ENCODE measurements around the gene ZNRD2. TPM values are rescaled to one million over a fixed set of nuclear protein-coding genes. Genes with fewer than 3 reads are reported as not detected.

The ZNRD2 gene
- polyA plus RNA-seq, 3 donors: 48.5 to 65.1 (median 56.2) TPM

DNA sequence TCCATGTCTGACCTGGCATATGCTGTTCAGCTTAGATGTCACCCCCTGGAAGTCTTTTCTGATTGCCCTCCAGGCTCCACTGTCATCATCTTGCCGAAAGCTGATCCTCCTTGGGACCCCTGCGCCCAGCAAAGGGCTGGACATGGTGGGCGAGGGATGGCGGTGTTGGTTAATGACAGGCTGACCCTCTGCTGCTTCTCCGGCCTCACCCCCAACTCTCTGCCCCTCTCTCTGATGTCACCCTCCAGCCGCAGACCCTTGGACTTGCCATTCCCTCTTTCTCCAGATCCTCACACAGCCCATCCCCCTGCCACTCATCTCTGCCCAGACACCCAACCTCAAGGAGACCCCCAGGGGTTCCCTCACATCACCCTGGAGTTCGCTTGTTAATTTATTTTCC is 7.9 kb downstream of the ZNRD2 start:
- peaks cover 0 to 2% (median 0%) of the 10 kb centered on the region in 3 donors for H3K27me3 Mint-ChIP-seq (ENCODE audit: low read depth in 3 of 3)
- H3K4me3 ChIP-seq (replicated peaks in 1 of 3; ENCODE audit: low read depth in 2 of 3, low read length in 3 of 3): peak overlapping the region; percentile 48 to 100 (median 98)
- H3K79me2 ChIP-seq (ENCODE audit: insufficient read depth, low read length): peaks cover 93% of the 10 kb centered on the region
- no peaks in the 10 kb centered on the region for H3K9me3 ChIP-seq (replicated peaks in 1 of 2; ENCODE audit: control insufficient read depth in 1 of 2, insufficient read depth in 1 of 2, low read length in 2 of 2)
- no peak overlapping the region for H2AFZ ChIP-seq (ENCODE audit: insufficient read depth, low read depth, low read length, poor library complexity, severe bottlenecking)
- peaks cover 0 to 2% (median 0%) of the 10 kb centered on the region in 7 donors for H3K9me3 Mint-ChIP-seq
- peak overlapping the region; percentile 90 to 95 for H3K4me3 Mint-ChIP-seq
- peak overlapping the region; percentile 93 to 96 (median 94) for H3K27ac Mint-ChIP-seq
- peak overlapping the region; percentile 97 for H3K4me2 ChIP-seq (replicated peaks; ENCODE audit: extremely low read depth, low read length, poor library complexity, severe bottlenecking)
- TF ChIP-seq, protein P1, sequence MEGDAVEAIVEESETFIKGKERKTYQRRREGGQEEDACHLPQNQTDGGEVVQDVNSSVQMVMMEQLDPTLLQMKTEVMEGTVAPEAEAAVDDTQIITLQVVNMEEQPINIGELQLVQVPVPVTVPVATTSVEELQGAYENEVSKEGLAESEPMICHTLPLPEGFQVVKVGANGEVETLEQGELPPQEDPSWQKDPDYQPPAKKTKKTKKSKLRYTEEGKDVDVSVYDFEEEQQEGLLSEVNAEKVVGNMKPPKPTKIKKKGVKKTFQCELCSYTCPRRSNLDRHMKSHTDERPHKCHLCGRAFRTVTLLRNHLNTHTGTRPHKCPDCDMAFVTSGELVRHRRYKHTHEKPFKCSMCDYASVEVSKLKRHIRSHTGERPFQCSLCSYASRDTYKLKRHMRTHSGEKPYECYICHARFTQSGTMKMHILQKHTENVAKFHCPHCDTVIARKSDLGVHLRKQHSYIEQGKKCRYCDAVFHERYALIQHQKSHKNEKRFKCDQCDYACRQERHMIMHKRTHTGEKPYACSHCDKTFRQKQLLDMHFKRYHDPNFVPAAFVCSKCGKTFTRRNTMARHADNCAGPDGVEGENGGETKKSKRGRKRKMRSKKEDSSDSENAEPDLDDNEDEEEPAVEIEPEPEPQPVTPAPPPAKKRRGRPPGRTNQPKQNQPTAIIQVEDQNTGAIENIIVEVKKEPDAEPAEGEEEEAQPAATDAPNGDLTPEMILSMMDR (IDR thresholded peaks at IDR 0.05): no peak
- H3K27ac ChIP-seq (ENCODE audit: low read depth in 1 of 2, low read length in 2 of 2): peak overlapping the region; percentile 82 to 93
- 90% methylated on average over 6 of the region's 7 CpGs for WGBS (ENCODE audit: insufficient coverage)
- peaks cover 51 to 52% of the 10 kb centered on the region in 2 donors for H3K36me3 ChIP-seq (replicated peaks in 1 of 2; ENCODE audit: control insufficient read depth in 1 of 2, insufficient read depth in 2 of 2, low read length in 2 of 2)
- H3K27me3 ChIP-seq (ENCODE audit: control insufficient read depth in 2 of 2, insufficient read depth in 2 of 2, low read length in 2 of 2): no peaks in the 10 kb centered on the region
- H3K36me3 Mint-ChIP-seq: peaks cover 45 to 61% of the 10 kb centered on the region in 2 donors
- H3K4me1 Mint-ChIP-seq: peaks cover 52% of the 10 kb centered on the region
- H4K20me1 ChIP-seq (ENCODE audit: insufficient read depth, low read length): peaks cover 87% of the 10 kb centered on the region
- peak overlapping the region; percentile 80 for H3K9ac ChIP-seq (ENCODE audit: insufficient read depth, low read length, poor library complexity, severe bottlenecking)
- no peak for DNase-seq
- intact Hi-C loops (cut with micrococcal nuclease): loop anchor here (5.0 to 10.0 kb wide), 2 partner anchors 34 to 553 kb away; partner anchors contain the start of genes MAP3K11 (in 1 of the 2) and SNX15 (in 1 of the 2)
- peaks cover 45 to 63% of the 10 kb centered on the region in 2 donors for H3K4me1 ChIP-seq (ENCODE audit: control insufficient read depth in 1 of 2, insufficient read depth in 2 of 2, low read length in 2 of 2)

DNA sequence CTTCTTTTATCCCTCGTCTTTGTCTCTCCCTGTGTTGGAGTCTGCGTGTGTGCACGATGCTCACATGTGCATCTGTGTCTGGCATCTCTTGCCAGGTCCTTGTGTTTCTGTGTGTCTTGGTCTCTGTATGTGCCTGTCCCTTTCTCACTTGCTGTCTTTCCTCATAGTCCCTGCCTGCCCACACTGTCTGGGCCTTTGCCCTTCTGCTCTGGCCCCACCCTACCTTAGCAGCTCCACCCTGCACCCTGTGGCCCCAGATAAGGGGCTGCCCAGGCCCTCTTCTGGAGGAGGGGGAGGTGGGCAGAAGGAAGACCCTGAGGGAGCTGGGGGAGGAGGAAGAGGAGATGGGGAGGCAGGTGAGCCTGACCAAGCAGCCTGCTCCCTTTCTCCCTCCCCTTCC is 8.4 kb downstream of the ZNRD2 start:
- H3K9ac ChIP-seq (ENCODE audit: insufficient read depth, low read length, poor library complexity, severe bottlenecking): peak overlapping the region; percentile 80
- WGBS (ENCODE audit: insufficient coverage): no CpG with 5 or more reads among the region's 3 CpGs
- H3K27me3 Mint-ChIP-seq (ENCODE audit: low read depth in 3 of 3): peaks cover 0 to 2% (median 0%) of the 10 kb centered on the region in 3 donors
- TF ChIP-seq, protein P1 (IDR thresholded peaks at IDR 0.05): no peak
- H3K36me3 ChIP-seq (replicated peaks in 1 of 2; ENCODE audit: control insufficient read depth in 1 of 2, insufficient read depth in 2 of 2, low read length in 2 of 2): peaks cover 56 to 57% of the 10 kb centered on the region in 2 donors
- H3K27ac ChIP-seq (ENCODE audit: low read depth in 1 of 2, low read length in 2 of 2): peak overlapping the region; percentile 82 to 93
- peaks cover 87% of the 10 kb centered on the region for H4K20me1 ChIP-seq (ENCODE audit: insufficient read depth, low read length)
- no peak for DNase-seq
- H3K79me2 ChIP-seq (ENCODE audit: insufficient read depth, low read length): peaks cover 93% of the 10 kb centered on the region
- H3K4me1 Mint-ChIP-seq: peaks cover 50% of the 10 kb centered on the region
- peaks cover 0 to 2% (median 0%) of the 10 kb centered on the region in 7 donors for H3K9me3 Mint-ChIP-seq
- no peaks in the 10 kb centered on the region for H3K9me3 ChIP-seq (replicated peaks in 1 of 2; ENCODE audit: control insufficient read depth in 1 of 2, insufficient read depth in 1 of 2, low read length in 2 of 2)
- H3K4me3 ChIP-seq (replicated peaks in 1 of 3; ENCODE audit: low read depth in 2 of 3, low read length in 3 of 3): peak overlapping the region in 2 of 3 experiments; percentile 98 to 100
- H3K27me3 ChIP-seq (ENCODE audit: control insufficient read depth in 2 of 2, insufficient read depth in 2 of 2, low read length in 2 of 2): no peaks in the 10 kb centered on the region
- peaks cover 49 to 63% of the 10 kb centered on the region in 2 donors for H3K36me3 Mint-ChIP-seq
- H3K4me3 Mint-ChIP-seq: peak overlapping the region; percentile 90 to 95
- H3K4me2 ChIP-seq (replicated peaks; ENCODE audit: extremely low read depth, low read length, poor library complexity, severe bottlenecking): peak overlapping the region; percentile 97
- H3K27ac Mint-ChIP-seq: peak overlapping the region; percentile 93 to 96 (median 94)
- H3K4me1 ChIP-seq (ENCODE audit: control insufficient read depth in 1 of 2, insufficient read depth in 2 of 2, low read length in 2 of 2): peaks cover 40 to 63% of the 10 kb centered on the region in 2 donors
- intact Hi-C loops (cut with micrococcal nuclease): loop anchor here (5.0 to 10.0 kb wide), 2 partner anchors 34 to 554 kb away; partner anchors contain the start of genes MAP3K11 (in 1 of the 2) and SNX15 (in 1 of the 2)
- no peak overlapping the region for H2AFZ ChIP-seq (ENCODE audit: insufficient read depth, low read depth, low read length, poor library complexity, severe bottlenecking)
